Measurements from ENCODE around the gene RIPPLY3.
"Not testable (repeated sequence)": the region's sequence is repeated elsewhere in the genome, so short reads cannot be mapped to it uniquely, and the experiment has no call there.

RIPPLY3 gene

GRCh38 chr21:37041706-37042271 is 35.3 kb downstream of the RIPPLY3 start:
- in situ Hi-C loops (cut with MboI; ENCODE audit: low pct_unique_long_range_greater_than_20kb, low sequenced_read_pairs, unreplicated experiment) = no loop called here
- no peak for TF ChIP-seq CTCF (IDR thresholded peaks at IDR 0.05; ENCODE audit: extremely low read depth, insufficient read depth, missing control alignments)
- DNase-seq (ENCODE audit: low spot score) = no peak

- DNase-seq (ENCODE audit: low spot score) = no peak
- in situ Hi-C loops (cut with MboI; ENCODE audit: low pct_unique_long_range_greater_than_20kb, low sequenced_read_pairs, unreplicated experiment) = no loop called here
- TF ChIP-seq CTCF (IDR thresholded peaks at IDR 0.05; ENCODE audit: extremely low read depth, insufficient read depth, missing control alignments) = no peak
These were observed 37.3 kb downstream of the RIPPLY3 start for GRCh38 chr21:37043818-37044217.

- in situ Hi-C loops (cut with MboI; ENCODE audit: low pct_unique_long_range_greater_than_20kb, low sequenced_read_pairs, unreplicated experiment) = no loop called here
- no peak for TF ChIP-seq CTCF (IDR thresholded peaks at IDR 0.05; ENCODE audit: extremely low read depth, insufficient read depth, missing control alignments)
- no peak for DNase-seq (ENCODE audit: low spot score)
These were observed 38.1 kb downstream of the RIPPLY3 start for GRCh38 chr21:37044643-37045042.

GRCh38 chr21:37045149-37045548 is 38.6 kb downstream of the RIPPLY3 start:
- in situ Hi-C loops (cut with MboI; ENCODE audit: low pct_unique_long_range_greater_than_20kb, low sequenced_read_pairs, unreplicated experiment) = no loop called here
- DNase-seq (ENCODE audit: low spot score) = no peak
- TF ChIP-seq CTCF (IDR thresholded peaks at IDR 0.05; ENCODE audit: extremely low read depth, insufficient read depth, missing control alignments) = no peak

GRCh38 chr21:37045556-37045955 is 39.1 kb downstream of the RIPPLY3 start:
- no peak for DNase-seq (ENCODE audit: low spot score)
- no peak for TF ChIP-seq CTCF (IDR thresholded peaks at IDR 0.05; ENCODE audit: extremely low read depth, insufficient read depth, missing control alignments)
- in situ Hi-C loops (cut with MboI; ENCODE audit: low pct_unique_long_range_greater_than_20kb, low sequenced_read_pairs, unreplicated experiment) = no loop called here

DNA sequence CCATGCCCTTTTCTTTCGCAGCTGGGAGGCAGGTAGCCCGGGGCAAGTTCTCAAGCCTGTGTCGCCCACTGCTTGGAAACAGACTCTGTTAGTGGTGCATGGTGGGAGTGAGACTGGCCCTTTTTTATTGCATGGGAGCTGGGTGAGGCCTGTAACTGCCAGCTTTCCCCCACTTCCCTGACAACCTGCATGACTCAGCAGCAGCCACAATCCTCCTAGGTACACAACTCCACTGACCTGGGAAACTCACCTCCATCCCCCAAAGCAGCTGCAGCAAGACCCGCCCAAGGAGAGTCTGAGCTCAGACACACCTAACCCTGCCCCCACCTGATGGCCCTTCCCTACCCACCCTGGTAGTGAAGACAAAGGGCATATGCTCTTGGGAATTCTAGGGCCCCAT is 40.6 kb downstream of the RIPPLY3 start:
- TF ChIP-seq CTCF (IDR thresholded peaks at IDR 0.05; ENCODE audit: extremely low read depth, insufficient read depth, missing control alignments) = no peak
- in situ Hi-C loops (cut with MboI; ENCODE audit: low pct_unique_long_range_greater_than_20kb, low sequenced_read_pairs, unreplicated experiment) = no loop called here
- no peak for DNase-seq (ENCODE audit: low spot score)

DNA sequence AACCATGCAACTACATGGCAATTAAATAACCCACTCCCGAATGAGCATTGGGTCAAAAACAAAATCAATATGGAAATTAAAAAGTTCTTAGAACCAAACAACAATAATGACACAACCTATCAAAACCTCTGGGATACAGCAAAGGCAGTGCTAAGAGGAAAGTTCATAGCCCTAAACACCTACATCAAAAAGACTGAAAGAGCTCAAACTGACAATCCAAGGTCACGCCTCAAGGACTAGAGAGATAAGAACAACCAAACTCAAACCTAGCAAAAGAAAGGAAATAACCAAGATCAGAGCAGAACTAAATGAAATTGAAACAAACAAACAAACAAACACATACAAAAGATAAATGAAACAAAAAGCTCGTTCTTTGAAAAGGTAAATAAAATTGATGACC is 43.2 kb downstream of the RIPPLY3 start:
- DNase-seq (ENCODE audit: low spot score); in situ Hi-C loops (cut with MboI; ENCODE audit: low pct_unique_long_range_greater_than_20kb, low sequenced_read_pairs, unreplicated experiment): not testable (repeated sequence)
